Stimulated activated CD8-positive, alpha-beta memory T cell treated with anti-CD3 and anti-CD28 coated beads, Interleukin-7, amount 100 ng/mL, for 48 hours (primary cell): ENCODE results near the gene PHLDB3.
"Not testable (repeated sequence)": the region's sequence is repeated elsewhere in the genome, so short reads cannot be mapped to it uniquely, and the experiment has no call there.

Experiments used
- DNase-seq, 2 donors: peaks; one replicate each; pipeline ENCODE4 v3.0.0-alpha.2; 2020; ENCODE audit warnings: low read depth in 1 of 2; ENCODE audit errors: extremely low read depth in 1 of 2

The PHLDB3 gene

DNA sequence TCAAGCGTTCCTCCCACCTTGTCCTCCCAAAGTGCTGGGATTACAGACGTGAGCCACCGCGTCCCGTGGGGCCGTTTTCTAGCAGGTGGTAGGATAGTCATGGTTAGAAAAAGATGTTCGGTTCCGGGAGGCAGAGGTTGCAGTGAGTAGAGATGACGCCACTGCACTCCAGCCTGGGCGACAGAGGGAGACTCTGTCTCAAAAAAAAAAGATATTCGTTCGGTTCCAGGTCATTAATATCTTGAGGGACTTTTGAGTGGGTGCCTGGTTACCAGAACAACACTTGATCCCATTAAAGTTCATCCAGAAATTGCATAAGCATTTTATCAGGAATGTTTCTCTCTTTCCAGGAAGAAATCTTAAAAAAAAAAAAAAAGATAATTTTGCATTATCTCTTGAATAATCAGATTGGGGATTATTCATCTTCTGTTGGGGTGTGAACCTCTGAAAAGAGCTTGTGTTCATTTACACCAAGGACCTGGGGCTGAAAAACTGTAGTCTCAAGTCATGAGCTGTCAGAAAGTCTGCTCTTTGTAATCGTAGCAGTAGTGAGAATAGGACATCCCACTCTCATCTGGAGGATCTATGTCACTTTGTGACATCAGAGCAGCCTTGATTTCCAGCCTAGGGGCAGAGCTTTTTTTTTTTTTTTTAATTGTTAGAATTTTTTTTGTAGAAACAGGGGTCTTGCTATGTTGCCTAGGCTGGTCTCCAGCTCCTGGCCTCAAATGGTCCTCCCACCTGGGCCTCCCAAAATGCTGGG, 23.5 kb upstream of the PHLDB3 start:
- no peak for DNase-seq

DNA sequence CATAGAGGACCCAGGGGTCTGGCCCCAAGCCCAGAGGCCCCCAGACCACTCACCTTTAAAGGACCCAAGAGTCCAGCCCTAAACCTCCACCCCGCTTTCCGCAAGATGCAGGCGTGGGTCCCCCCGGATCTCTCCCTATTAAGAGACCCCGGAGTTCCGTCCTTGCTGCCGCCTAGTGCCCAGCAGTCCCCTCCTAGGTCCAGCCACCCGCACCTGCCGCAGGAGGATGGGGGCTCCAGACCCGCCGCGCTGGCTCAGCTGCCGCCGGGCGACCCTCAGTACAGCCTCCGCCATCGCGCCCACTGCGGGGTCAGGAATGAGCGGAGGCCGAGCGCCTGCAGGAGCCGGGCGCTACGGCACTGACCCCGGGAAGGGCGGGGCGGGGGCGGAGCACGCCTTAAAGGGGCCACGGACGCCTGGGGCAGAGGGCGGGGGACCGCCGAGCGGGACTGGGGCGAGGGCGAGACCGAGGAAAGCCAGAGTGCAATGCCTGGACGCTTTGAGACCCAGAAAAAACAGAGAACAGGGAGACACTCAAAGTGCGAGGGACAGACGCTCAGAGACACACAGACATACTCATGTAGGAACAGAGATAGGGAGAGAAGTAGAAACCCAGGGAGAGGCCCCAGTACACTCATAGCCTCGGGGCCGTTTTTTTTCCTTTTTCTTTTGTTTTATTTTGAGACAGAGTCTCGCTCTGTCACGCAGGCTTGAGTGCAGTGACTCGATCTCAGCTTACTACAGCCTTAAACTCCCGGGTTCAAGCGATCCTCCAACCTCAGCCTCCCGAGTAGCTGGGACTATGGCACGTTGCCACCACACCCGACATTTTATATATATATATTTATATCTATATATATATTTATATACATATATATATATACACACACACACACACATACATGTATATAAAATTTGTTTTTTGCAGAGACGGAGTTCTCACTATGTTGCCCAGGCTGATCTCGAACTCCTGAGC, 22.6 kb upstream of the PHLDB3 start, which contains the start of gene ETHE1:
Gene ETHE1, minus strand, starts transcription at position 318 of the 976 bp plus-strand sequence. Its CDS starts 24 bp downstream, at position 294.
- DNase-seq, result peak; percentile 65 to 78

DNA sequence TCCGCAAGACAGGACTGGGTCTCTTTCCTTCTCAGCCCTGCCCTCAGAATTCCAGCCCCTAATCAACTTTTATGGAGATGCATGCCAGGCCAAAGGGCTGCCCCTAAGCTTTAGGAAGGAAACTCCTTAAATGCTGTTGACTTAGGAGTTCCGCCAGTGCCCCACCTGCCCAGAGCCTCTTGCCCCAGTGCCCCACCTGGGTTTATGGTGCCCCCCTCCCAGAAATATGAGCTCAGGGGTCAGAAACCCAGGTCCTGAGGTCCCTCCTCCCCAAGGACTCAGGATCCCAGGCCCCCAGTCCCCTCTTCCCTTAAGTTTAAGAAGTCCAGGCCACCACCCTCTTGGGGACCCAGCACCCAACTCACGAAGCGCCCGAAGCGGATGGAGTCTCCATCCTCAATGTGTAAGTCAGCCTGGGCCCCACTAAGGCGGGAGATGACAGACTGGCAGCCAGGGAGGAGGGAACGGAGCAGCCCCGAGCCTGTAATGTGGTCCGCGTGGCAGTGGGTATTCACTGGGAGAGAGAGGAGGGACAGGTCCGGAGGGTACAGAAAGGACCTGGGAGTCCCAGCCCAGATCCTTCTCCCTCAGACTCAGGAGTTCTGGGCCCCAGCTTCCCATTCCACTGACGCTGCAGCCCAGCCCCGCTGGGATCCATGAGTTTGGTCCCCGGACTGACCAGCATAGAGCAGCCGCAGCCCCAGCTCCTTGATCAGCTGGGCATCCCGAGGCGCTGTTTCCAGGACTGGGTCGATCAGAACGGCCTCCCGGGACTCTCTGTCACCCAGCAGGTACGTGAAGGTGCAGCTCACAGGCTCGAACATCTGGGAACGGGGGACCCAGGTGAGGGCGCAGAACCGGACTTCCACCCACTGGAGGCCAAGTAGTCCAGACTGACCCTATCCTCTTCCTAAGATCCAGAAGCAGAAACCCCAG, 21.6 kb upstream of the PHLDB3 start:
- no peak for DNase-seq

DNA sequence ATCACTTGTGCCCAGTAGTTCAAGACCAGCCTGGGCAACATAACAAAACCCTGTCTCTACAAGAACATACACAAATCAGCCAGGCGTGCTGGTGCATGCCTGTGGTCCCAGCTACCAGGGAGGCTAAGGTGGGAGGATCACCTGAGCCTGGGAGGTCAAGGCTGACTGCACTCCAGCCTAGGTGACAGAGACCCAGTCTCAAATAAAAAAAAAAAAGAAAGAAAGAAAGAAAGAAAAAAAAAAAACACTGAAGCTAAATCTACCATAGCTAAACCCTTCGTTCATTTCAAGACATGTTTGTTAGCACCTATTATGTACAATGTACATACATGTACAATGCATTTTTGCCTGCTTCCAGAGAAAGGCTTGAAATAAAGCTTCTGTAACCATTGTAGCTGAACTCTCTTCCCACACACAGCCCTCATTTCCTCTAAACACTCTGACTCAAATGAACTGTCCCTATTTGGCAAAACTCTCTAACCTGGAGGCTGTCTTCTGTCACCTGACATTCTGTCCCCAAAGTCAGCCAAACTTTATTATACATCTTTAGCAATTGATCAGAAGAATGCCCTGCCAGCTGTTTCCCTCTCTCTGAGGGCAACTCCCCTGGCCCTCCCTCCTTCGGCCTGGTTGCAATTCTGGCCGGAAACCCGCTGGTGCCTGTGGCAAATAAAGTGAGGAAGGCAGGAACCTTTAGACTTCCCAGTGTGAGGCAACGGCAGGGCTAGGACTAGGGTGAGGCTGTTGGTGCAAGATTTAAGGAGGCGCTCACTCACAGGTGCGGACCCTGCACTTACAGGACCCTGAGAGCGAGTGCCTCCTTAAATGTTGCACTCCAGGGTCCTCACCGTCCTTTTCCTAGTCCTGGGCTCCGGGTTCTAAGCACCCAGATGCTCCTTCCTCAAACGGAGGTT, 20.6 kb upstream of the PHLDB3 start:
- DNase-seq, result no peak

DNA sequence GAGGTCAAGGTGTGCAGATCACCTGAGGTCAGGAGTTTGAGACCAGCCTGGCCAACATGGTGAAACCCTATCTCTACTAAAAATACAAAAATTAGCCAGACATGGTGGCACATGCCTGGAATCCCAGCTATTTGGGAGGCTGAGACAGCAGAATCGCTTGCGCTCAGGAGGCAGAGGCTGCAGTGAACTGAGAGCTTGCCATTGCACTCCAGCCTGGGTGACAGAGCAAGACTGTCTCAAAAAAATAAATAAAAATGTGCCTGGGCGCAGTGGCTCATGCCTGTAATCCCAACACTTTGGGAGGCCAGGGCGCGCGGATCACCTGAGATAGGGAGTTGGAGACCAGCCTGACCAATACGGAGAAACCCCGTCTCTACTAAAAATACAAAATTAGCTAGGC, 19.1 kb upstream of the PHLDB3 start:
- DNase-seq, result not testable (repeated sequence)

DNA sequence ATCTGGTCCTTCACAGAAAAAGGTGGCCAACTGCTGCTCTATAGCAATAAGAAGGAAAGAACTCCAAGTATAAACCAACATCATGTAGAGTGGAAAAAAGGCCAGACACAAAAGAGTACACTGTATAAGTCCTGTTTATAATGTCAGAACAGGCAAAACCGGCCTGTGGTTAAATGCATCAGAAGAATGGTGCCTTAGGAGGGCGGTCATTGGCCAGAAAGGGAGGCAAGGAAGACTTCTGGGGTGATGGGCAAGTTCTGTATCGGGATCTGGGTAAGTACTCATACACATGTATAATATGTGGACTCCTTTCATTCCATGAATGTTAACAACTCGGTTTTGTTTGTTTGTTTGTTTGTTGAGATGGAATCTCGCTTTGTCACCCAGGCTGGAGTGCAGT, 18.4 kb upstream of the PHLDB3 start:
- no peak for DNase-seq

DNA sequence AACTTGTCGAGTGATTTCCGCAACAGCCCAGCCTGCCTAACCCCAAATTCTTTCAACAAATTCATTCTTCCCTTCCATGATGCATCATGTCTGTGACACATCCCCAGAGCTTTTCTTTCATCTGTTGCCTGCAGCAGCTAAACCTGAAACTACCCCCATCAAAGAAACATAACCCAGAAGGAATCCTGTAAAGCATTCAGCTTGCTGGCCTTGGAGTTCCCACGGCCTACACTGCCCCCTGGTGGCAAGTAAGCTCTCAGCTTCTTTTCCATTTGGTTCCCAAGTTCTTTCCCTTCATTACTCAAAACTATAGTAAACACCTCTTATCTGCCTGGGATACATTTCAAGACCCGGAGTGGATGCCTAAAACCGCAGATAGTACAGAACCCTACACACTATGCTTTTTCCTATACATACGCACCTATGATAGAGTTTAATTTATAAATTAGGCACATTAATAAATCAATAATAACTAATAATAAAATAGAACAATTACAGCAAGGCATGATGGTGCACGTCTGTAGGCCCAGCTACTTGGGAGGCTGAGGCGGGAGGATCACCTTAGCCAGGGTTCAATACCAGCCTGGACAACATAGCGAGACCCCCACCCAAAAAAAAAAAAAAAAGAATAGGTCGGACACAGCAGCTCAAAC, 15.0 kb upstream of the PHLDB3 start:
- peak; percentile 37 to 75 for DNase-seq

DNA sequence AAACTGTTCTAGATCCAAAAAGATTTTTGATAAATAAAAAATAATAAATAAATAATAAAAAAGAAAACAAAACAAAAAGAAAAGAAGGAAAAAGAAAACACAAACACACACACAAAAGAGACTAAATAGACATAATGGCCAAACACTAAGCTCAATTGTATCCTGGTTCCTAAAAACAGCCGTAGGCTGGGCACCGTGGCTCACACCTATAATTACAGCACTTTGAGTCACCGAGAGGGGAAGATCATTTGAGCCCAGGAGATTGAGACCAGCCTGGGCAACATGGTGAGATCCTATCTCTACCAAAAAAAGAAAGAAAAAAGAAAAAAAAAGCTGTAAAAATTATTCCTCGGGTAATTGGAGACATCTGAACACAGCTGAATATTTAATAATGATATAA, 13.5 kb upstream of the PHLDB3 start:
- DNase-seq, result no peak

DNA sequence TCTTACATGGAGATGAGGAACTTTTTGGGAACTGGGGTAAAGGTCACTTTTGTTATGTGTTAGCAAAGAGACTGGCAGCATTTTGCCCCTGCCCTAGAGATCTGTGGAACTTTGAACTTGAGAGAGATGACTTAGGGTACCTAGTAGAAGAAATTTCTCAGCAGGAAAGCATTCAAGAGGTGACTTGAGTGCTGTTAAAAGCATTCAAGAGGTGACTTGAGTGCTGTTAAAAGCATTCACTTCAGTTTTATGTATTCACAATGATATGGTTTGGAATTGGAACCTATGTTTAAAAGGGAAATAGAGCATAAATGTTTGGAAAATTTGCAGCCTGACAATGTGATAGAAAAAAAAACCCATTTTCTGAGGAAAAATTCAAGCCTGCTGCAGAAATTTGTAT, 7.9 kb upstream of the PHLDB3 start:
- DNase-seq, result not testable (repeated sequence)

DNA sequence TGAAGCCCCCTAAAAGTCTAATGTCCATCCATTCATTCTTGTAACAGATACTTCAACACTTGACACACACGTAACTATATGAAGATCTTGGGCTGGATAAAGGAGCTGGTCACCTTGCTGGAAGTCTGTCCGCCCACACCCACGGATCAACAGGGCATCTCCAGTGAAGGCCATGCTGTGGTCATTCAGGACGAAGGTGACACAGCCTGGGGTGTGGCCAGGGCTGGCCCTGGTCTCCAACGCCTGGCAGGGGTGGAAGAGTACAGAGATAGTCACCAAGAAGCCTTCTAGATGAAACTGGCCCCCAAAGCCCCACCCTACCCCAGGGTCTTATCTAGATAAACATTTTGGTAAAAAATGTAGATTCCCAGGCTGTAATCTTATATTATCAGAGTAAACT, 6.8 kb upstream of the PHLDB3 start:
- DNase-seq, result no peak

DNA sequence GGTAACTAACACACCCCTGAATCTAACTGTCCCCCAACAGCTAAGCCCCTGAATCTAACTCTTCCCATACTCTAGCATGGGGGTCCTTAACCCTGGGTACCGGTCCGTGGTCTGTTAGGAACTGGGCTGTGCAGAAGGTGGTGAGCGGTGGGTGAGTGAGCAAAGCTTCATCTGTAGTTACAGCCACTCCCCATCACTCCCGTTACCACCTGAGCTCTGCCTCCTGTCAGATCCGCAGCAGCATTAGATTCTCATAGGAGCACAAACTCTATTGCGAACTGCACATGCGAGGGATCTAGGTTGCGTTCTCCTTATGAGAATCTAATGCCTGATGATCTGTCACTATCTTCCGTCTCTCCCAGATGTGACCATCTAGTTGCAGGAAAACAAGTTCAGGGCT, 6.2 kb upstream of the PHLDB3 start:
- DNase-seq, result no peak

DNA sequence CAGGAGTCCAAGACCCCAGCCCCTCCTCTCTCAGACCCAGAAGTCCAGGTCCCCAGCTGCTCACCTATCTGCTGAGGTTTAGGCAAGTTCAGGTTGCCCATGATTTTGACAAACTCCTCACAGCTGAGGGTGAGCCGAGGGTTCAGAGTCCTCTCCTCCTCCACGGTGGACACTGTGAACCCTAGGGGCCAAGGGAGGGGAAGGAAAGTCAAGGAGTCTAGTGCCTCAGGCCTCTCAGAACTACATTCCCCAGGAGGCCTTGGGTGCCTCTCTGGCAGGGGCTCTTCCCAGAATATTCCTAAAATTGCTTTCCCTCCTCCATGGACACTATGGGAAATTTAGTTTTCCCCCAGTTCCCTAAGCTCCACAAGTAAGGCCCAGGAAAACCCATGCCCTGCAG, 3.3 kb upstream of the PHLDB3 start:
- DNase-seq, result no peak

DNA sequence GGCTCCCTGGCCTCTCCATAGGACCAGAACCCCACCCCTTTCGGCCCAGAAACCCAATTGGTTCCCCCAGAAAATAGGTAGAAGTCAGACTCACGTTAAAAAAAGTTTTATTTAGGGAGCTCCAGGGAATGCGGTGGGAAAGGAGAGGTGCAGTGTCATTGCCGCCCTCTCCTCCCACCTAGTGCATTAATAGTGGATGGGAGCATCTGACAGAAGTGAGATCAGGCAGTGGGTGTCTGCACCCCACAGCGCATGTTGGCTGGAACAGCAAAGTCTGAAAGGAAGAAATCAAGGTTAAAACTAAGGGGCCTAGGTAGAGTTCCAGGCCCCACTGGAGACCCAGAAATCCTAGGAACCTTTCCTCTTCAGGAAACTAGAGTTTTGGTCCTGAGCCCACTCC, 2.1 kb upstream of the PHLDB3 start:
- no peak for DNase-seq

DNA sequence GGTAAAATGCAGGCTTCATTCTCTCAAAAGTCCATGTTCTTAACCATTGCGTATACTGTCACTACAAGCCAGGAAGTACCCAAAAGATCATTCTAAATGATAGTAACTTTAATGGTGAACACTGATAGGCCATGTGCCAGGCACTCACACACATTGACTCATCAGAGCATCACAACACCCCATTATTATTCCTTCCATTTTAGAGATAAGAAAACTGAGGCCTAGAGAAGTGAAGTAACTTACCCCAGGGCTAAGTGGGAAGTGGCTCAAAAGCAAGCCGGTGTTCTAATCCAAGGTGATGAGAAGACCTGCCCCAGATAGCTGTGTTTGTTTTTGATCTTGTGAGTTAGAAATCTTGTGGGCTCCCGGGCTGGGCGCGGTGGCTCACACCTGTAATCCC, 1.4 kb upstream of the PHLDB3 start:
- no peak for DNase-seq

DNA sequence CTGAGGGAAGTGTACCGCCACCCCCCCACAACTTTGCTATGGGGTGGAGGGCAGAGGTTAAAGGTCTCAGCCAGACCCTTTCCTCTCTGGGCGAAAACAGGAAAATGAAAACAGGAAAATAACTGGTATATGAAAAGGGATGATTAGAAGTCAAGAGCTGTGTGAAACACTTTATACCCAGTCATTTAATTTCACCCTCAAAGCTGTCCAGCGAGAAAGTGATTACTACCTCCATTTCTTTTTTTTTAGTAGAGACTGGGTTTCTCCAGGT, 575 bp upstream of the PHLDB3 start:
- no peak for DNase-seq

DNA sequence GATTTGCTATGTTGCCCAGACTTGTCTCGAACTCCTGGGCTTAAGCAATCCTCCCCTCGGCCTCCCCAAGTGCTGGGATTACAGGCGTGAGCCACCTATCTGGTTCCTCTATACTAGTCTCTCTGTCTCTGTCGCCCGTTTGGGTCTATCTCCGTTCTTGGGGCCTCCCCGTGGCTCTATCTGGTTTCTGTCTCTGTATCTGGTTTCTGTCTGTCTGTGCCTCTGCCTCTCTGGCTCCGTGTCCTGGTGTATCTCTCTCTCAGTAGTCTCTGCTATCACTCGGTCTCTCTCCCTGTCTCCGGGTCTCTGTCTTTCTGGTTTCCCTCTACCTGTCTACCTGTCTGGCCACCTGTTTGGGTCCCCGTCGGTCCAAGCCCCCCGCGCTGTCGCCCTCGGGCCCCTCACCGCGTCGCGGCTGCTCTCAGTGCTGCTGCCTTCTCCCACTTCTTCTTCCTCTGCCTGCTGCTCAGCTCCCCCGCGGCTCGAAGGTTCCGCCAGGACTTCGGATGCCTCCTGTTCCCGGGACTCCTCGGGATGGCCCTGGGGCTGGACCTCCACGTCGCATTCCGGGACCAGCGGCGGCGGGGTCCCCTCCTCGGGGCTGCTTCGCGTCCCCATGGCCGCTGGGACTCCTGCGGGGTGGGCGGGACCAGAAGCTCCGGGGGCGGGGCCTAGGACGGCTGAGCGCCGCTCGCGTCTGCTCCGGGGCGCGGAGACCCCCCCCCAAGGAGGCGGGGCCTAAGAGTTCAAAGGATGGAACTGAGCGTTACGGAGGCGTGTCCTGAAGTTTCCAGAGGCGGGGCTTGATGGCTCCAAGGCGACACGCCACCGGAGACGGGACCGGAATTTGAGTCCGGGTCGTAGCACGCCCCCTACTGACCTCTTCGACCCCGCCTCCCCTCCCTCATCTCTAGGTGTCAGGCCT, 783 bp downstream of the PHLDB3 start:
- peak; percentile 94 to 98 for DNase-seq

DNA sequence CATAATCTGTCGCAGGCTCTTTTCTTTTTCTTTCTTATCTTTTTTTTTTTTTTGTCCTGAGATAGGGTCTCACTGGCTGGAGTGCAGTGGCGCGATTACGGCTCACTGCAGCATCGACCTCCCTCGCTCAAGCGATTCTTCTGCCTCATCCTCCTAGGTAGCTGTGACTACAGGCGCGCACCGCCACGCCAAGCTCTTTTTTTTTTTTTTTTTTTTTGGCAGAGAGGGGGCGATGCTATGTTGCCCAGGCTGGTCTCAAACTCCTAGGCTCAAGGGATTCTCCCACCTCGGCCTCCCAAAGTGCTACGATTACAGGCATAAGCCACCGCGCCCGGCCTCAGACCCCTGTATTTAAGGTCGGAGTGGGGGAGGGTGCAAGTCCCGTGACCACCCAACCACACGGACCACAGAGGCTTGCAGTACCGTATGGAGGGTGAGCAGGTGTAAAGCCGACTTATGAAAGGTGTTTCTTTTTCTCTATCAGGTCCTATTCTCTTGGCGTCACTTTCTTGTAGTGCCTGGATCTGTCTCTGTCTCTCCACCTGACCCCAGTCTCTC, 2.0 kb downstream of the PHLDB3 start:
- no peak for DNase-seq
